Esophagus squamous epithelium (tissue), 4 donors: ENCODE results near the gene DHRS13.

Experiments used
- CTCF ChIP-seq, 6 experiments: fragments of 450-650 bp in 4 of 6; fragments of 200-600 bp in 2 of 6; sonication (generic) in 2 of 6; IDR thresholded peaks; one replicate each; pipeline ENCODE4 v1.5.1; 2016 to 2019; ENCODE audit warnings: antibody characterized with exemption in 6 of 6, mild to moderate bottlenecking in 4 of 6, moderate library complexity in 4 of 6
- POLR2A ChIP-seq, 4 donors: fragments of 450-650 bp; IDR thresholded peaks; one replicate each; pipeline ENCODE4 v1.6.1; 2017; ENCODE audit warnings: antibody characterized with exemption in 4 of 4, mild to moderate bottlenecking in 4 of 4, moderate library complexity in 3 of 4

- TF ChIP-seq CTCF (IDR thresholded peaks at IDR 0.05) (peak in 2 of 6 experiments; percentile 9 to 13), POLR2A (IDR thresholded peaks at IDR 0.05) (no peak)
Observed at GRCh38 chr17:28912281-28912937, 9.5 kb upstream of the DHRS13 start.
